Measurements from ENCODE around the gene MZF1. TPM values are rescaled to one million over a fixed set of nuclear protein-coding genes. Genes with fewer than 3 reads are reported as not detected.

Gene MZF1
- total and polyA plus RNA-seq, 9 of the 15 experiments (the other 6 are each of a cell fraction or from before 2014, with no cell fraction given) = 0.31 to 29.3 (median 11.5) TPM

GRCh38 chr19:58572818-58573657 is at the start of gene MZF1 (continued):
- TF ChIP-seq DPF2 (IDR thresholded peaks at IDR 0.05) = peak; percentile 43; the same call in 1 of the 2 replicates
- TF ChIP-seq THAP7 (CRISPR knock-in tag; IDR thresholded peaks at IDR 0.05) = no peak
- peak; percentile 90 for TF ChIP-seq RBFOX2 (IDR thresholded peaks at IDR 0.05; ENCODE audit: low read depth, low read length)
- TF ChIP-seq ZMIZ1 (IDR thresholded peaks at IDR 0.05; ENCODE audit: low read depth in 2 of 2, low read length in 2 of 2) = no peak
- no peak for TF ChIP-seq ZKSCAN3 (CRISPR knock-in tag; IDR thresholded peaks at IDR 0.05)
- no peak for TF ChIP-seq ZNF124 (CRISPR knock-in tag; IDR thresholded peaks at IDR 0.05)
- TF ChIP-seq ZZZ3 (IDR thresholded peaks at IDR 0.05) = no peak
- peak; percentile 42; the same call in 1 of the 2 replicates for TF ChIP-seq SPI1 (IDR thresholded peaks at IDR 0.05; ENCODE audit: borderline replicate concordance, low read depth, low read length)
- peak; percentile 77 for TF ChIP-seq RBBP5 (IDR thresholded peaks at IDR 0.05; ENCODE audit: borderline replicate concordance, insufficient read depth, low read length, poor library complexity, severe bottlenecking)
- peak; percentile 74 for TF ChIP-seq USF1 (CRISPR knock-in tag; IDR thresholded peaks at IDR 0.05)
- 0 out of 2 replicates have a peak, but pooled peaks have one; percentile 37 for TF ChIP-seq ZC3H8 (IDR thresholded peaks at IDR 0.05)
- TF ChIP-seq PREB (CRISPR knock-in tag; IDR thresholded peaks at IDR 0.05) = no peak
- no peak for TF ChIP-seq XRCC5 (IDR thresholded peaks at IDR 0.05; ENCODE audit: low read depth, low read length)
- 0 out of 3 replicates have a peak, but pooled peaks of 1 of the 2 experiments have one; percentile 11 for TF ChIP-seq CBX3 (IDR thresholded peaks at IDR 0.05; ENCODE audit: borderline replicate concordance in 1 of 2, low read length in 2 of 2)
- TF ChIP-seq ZNF668 (CRISPR knock-in tag; IDR thresholded peaks at IDR 0.05) = no peak
- TF ChIP-seq NFATC3 (IDR thresholded peaks at IDR 0.05) = no peak
- TF ChIP-seq ZNF175 (CRISPR knock-in tag; IDR thresholded peaks at IDR 0.05; ENCODE audit: low read depth) = no peak
- no peak for TF ChIP-seq ZBTB1 (CRISPR knock-in tag; IDR thresholded peaks at IDR 0.05; ENCODE audit: borderline replicate concordance, low read depth)
- peak; percentile 93 for TF ChIP-seq CHD1 (IDR thresholded peaks at IDR 0.05; ENCODE audit: low read length)
- peak; percentile 82 for TF ChIP-seq ELF4 (CRISPR knock-in tag; IDR thresholded peaks at IDR 0.05)
- peak; percentile 78 for TF ChIP-seq POLR2B (IDR thresholded peaks at IDR 0.05; ENCODE audit: low read depth, partially characterized antibody)
- TF ChIP-seq POLR3G (IDR thresholded peaks at IDR 0.05; ENCODE audit: extremely low read depth, insufficient read length, insufficient replicate concordance) = no peak
- peak; percentile 99 for TF ChIP-seq CREM (IDR thresholded peaks at IDR 0.05; ENCODE audit: low read depth)

Data from K562 (cell line).